Upper lobe of left lung (tissue), 4 donors: ENCODE measurements around the gene TBCCD1.
"Not testable (repeated sequence)": the region's sequence is repeated elsewhere in the genome, so short reads cannot be mapped to it uniquely, and the experiment has no call there.

Experiments
- CTCF ChIP-seq, 6 experiments: fragments of 450-650 bp in 4 of 6; fragments of 200-600 bp in 2 of 6; sonication (generic) in 2 of 6; IDR thresholded peaks; one replicate each; pipeline ENCODE4 v1.5.1; 2016 to 2019; ENCODE audit warnings: antibody characterized with exemption in 6 of 6
- EP300 ChIP-seq, 4 donors: sonication (generic); formaldehyde crosslinking; IDR thresholded peaks; one replicate each; pipeline ENCODE4 v1.5.1; 2017; ENCODE audit warnings: antibody characterized with exemption in 4 of 4, control low read depth in 2 of 4
- POLR2AphosphoS5 ChIP-seq, 2 donors: sonication (generic); formaldehyde crosslinking; IDR thresholded peaks; one replicate each; pipeline ENCODE4 v1.5.1; 2017; ENCODE audit warnings: antibody characterized with exemption in 2 of 2

- TF ChIP-seq CTCF, EP300, POLR2AphosphoS5 (IDR thresholded peaks at IDR 0.05): not testable (repeated sequence)
These were observed 19.1 kb upstream of the TBCCD1 start for GRCh38 chr3:186586245-186586644.
